Activated T-helper 9 cell treated with anti-CD3 and anti-CD28 coated beads, Interleukin-2, amount 50 U/mL, for 16 hours (primary cell): ENCODE measurements around the gene ARHGEF19.
"Not testable (repeated sequence)": the region's sequence is repeated elsewhere in the genome, so short reads cannot be mapped to it uniquely, and the experiment has no call there.

ENCODE experiments used
- DNase-seq: peaks from one replicate; pipeline ENCODE4 v3.0.0-alpha.2; 2020; ENCODE audit warnings: low read depth

ARHGEF19 gene

GRCh38 chr1:16212251-16212961, at the start of gene ARHGEF19:
Gene ARHGEF19 (minus strand): TSS chr1:16212652. CDS start chr1:16209054, 3,598 bp downstream.
- no peak for DNase-seq

GRCh38 chr1:16262067-16262466, 49.6 kb upstream of the ARHGEF19 start:
- no peak for DNase-seq

- DNase-seq: no peak
These were observed 48.4 kb upstream of the ARHGEF19 start for GRCh38 chr1:16260814-16261213.

GRCh38 chr1:16258591-16259135, 46.2 kb upstream of the ARHGEF19 start:
- no peak for DNase-seq

GRCh38 chr1:16257968-16258367, 45.5 kb upstream of the ARHGEF19 start:
- DNase-seq: no peak

- not testable (repeated sequence) for DNase-seq
These were observed 45.1 kb upstream of the ARHGEF19 start for GRCh38 chr1:16257556-16257955.

- no peak for DNase-seq
These were observed 44.0 kb upstream of the ARHGEF19 start for GRCh38 chr1:16256478-16256877.

GRCh38 chr1:16254263-16254928, 41.9 kb upstream of the ARHGEF19 start:
- DNase-seq: no peak

- DNase-seq: no peak
These were observed 41.0 kb upstream of the ARHGEF19 start for GRCh38 chr1:16253332-16253922.

GRCh38 chr1:16252912-16253311, 40.5 kb upstream of the ARHGEF19 start:
- DNase-seq: no peak

GRCh38 chr1:16251381-16251780, 38.9 kb upstream of the ARHGEF19 start:
- DNase-seq: no peak

GRCh38 chr1:16250524-16251251, 38.2 kb upstream of the ARHGEF19 start:
- DNase-seq: no peak

GRCh38 chr1:16249596-16250241, 37.3 kb upstream of the ARHGEF19 start:
- DNase-seq: no peak

- no peak for DNase-seq
These were observed 36.4 kb upstream of the ARHGEF19 start for GRCh38 chr1:16248603-16249516.

GRCh38 chr1:16248007-16248436, 35.6 kb upstream of the ARHGEF19 start:
- no peak for DNase-seq

- no peak for DNase-seq
These were observed 35.0 kb upstream of the ARHGEF19 start for GRCh38 chr1:16247441-16247840.

- DNase-seq: no peak
These were observed 34.5 kb upstream of the ARHGEF19 start for GRCh38 chr1:16246961-16247360.

- DNase-seq: not testable (repeated sequence)
These were observed 33.8 kb upstream of the ARHGEF19 start for GRCh38 chr1:16246239-16246638.

GRCh38 chr1:16245476-16246196, 33.2 kb upstream of the ARHGEF19 start:
- no peak for DNase-seq
